RCC 7860 (cell line): Measurements from ENCODE around the gene ARID5A.
A peak's percentile ranks its signal among the peaks of the same experiment; 100 is the strongest.

Source experiments
- DNase-seq: peaks from one replicate; pipeline ENCODE4 v3.0.0-alpha.2; 2015; ENCODE audit warnings: low spot score
- FAIRE-seq: peaks from 2 replicates; lab custom pipeline; 2012; peaks lifted over from hg19 to GRCh38; lab: Jason Lieb, UNC

ARID5A gene

GRCh38 chr2:96506016-96506906 is 30.3 kb upstream of the ARID5A start:
- no peak for DNase-seq
- no peak for FAIRE-seq

- no peak for FAIRE-seq
- no peak for DNase-seq
These were observed 29.7 kb upstream of the ARID5A start for GRCh38 chr2:96506907-96507240.

DNA sequence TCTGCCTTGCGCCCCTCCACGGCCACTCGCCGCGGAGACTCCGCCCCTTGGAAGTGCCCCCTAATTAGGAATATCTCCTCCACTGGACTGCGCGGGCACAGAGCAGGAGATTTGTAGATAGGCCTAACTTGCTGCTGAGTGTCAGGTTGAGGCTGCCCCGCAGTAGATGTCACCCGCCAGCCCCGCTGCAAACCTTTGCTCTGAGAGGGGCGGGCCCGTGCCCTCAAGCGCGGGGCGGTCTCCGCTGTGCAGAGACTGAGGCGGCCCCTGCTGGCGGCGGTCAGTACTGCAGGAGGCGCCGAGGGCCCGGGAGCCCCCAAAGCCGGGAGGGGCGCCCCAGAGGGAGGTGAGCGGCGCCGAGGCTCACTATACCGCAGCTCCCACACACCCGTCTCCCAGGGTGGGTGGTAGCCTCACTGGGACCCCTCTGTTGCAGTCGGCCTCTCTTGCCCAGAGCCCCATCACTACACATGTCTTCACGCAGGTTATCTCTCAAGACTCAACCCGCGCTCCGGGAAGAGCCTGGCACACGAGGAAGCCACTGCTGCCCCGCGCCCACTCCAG is 28.5 kb upstream of the ARID5A start:
- DNase-seq, result peak; percentile 9
- FAIRE-seq, result no peak

DNA sequence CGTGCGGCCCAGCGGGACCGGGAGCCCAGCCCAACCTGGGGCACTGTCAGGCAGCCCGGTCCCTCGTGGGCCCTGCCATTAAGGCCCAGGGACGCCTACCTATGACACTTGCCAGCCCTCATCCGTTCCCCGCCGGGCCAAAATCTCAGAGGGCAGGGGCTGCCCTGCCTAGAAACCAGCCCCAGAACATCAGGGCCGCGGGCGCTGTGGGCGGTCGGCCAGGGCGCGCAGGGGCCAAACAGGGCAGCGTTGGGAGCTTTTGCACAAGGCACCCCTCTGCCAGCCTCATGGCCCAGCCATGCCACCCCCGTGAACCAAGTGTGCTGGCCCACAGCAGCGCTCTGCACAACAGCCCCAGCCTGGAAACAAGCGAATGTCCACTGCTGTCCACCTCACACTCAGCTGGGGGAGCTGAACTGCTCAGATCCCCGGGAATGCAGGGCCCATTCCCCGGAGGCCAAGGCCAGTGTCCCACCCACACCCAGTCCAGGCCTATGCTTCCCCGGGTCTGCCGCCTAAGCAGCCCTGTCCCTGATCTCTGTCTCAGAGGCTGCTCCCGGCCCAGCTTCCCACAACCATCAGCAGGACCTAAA is 27.9 kb upstream of the ARID5A start:
- no peak for FAIRE-seq
- no peak for DNase-seq

DNA sequence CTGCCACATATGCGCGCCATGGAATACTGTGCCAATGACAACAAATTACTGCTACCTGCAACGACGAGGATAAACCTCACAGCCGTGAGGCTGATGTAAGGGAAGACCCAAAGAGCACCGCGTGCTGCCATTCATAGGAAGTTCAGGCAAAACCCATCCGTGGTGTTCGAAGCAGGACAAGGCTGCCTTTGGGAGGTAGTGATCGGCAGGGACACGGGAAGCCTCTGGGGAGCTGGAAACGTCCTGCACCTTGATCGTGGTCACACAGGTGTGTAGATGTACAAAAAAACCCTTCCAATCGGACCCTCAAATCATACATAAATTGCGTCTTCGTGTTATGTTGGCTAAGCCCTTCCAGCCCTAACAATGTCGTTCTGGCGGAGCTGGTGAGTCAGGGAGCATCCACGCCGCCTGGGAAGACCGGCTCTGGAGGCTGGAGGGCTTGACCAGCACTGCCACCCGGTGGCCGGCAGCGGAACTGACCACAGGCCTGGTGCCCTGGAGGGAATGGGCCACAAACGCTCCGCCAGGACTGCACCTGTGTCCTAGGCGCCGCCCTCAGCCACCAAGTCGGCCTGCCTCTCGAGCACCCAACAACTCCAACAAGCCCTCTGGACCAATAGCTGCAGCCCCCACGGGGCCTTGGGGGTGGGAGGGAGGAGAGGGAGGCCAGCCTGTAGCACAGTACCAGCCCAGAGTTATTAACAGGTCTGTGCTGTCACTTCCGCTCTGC is 27.3 kb upstream of the ARID5A start:
- peak; percentile 35 for FAIRE-seq
- DNase-seq, result peak; percentile 64

- no peak for FAIRE-seq
- DNase-seq, result no peak
These were observed 26.7 kb upstream of the ARID5A start for GRCh38 chr2:96509847-96510230.

DNA sequence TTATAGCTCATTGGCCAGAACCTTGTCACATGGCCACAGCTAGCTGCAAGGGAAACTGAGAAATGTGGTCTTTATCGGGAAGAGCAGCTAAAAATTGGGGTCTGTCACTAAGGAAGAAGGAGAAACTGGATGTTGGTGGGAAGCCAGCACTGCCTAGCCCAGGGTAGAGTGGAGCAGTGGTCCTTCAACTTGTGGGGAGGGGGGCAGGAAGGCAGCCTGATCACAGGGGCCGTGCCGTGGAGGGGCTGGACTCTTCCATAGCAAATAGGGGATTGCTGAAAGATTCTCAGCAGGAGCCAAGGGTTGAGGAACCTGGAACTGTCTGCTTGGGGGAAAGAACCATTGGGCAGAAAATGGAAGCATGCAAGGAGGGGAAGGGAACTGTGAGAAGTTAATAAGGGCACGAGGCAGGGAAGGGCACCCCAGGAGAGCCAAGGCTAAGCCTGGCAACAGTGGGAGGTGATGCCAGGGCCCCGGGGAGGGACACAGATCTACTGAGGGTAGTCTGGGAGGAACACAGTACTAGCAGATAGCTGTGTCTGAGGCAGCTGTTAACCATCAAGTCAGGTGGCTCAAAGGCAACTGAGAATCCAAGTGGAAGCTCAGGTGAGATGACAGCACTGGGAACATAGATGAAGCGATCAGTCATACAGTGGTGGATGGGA is 25.5 kb upstream of the ARID5A start:
- DNase-seq, result no peak
- no peak for FAIRE-seq

DNA sequence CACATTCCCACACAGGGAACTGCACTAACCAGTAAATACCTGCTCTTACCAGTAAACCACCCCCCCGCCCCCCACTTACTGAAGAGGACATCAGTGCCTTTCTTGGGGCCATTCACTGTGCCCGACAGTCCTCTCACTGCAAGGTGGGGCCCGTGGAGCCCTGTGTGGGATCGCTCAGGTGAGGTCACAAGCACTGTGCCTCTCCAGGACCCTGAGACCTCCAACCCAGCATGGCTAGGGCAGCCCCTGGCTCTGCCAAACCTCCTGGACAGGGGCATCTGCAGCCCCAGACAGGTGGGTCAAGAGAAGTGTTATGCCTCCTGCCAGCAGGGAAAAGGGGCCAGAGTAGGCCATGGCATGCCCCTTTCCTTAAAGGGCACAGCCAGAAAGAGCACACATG is 24.7 kb upstream of the ARID5A start:
- DNase-seq (no peak), FAIRE-seq (no peak)

- DNase-seq (no peak), FAIRE-seq (no peak)
These were observed 24.2 kb upstream of the ARID5A start for GRCh38 chr2:96512341-96512740.

GRCh38 chr2:96514521-96514920 is 22.0 kb upstream of the ARID5A start:
- no peak for FAIRE-seq

GRCh38 chr2:96517079-96517478 is 19.5 kb upstream of the ARID5A start:
- no peak for FAIRE-seq
- no peak for DNase-seq

More at GRCh38 chr2:96514521-96514920, 22.0 kb upstream of the ARID5A start:
- DNase-seq, result no peak

GRCh38 chr2:96520231-96520630 is 16.3 kb upstream of the ARID5A start:
- FAIRE-seq (no peak), DNase-seq (no peak)

GRCh38 chr2:96520697-96521096 is 15.9 kb upstream of the ARID5A start:
- DNase-seq (no peak), FAIRE-seq (no peak)

GRCh38 chr2:96521219-96521618 is 15.3 kb upstream of the ARID5A start:
- DNase-seq (no peak), FAIRE-seq (no peak)

GRCh38 chr2:96522304-96523203 is 14.0 kb upstream of the ARID5A start:
- FAIRE-seq (no peak), DNase-seq (no peak)

- DNase-seq (no peak), FAIRE-seq (no peak)
These were observed 12.7 kb upstream of the ARID5A start for GRCh38 chr2:96523659-96524481.

DNA sequence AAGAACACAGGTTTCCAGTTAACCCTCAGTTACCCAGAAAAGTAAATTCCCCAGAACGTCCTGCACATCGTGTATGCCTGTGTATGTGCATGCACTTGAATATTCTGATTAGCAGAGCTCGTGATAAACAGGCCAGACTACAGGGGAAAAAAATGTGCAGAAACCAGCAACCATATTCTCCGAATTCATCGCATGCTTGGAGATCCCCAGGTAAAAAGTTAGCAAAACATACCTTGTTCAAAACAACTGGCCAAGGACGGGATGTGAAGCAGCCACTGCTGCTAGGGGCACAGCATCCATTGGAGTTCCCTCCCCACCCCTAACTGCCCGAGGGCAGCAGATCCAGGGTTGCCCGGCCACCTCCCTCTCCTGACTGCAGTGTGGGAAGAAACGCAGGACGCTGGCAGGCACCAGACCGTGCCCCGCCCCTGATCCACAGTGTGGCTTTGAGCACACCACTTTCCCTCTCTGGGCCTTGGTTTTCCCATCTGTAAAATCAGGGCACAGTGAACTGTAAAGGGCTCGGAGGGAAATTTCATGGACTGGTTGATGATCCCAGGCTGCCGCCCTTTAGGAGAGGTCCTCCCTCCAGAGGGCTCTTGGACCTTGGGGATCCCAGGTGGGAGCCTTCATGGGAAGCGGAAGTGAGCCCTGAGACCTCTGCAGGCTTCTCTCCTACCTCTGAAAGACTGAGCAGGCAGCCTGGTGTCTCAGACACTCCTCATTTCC is 11.9 kb upstream of the ARID5A start:
- no peak for FAIRE-seq

DNA sequence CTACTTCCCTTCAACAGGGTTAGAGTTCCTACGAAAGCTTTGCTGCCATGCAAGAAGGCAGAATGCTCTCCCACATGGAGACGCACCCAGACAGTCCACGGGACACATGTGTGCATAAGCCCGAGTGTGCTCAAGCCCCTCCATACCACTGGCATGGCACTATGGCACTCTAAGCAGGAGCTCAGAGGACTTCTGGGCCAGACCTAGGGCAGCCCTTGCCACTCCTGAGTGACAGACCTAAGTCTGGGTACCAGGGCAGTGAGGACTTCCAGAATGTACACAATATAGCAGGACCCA is 11.4 kb upstream of the ARID5A start:
- DNase-seq (no peak), FAIRE-seq (no peak)

More for the DNA sequence above, 11.9 kb upstream of the ARID5A start:
- no peak for DNase-seq
